GM21447 (cell line): ENCODE results near the gene PPM1F.

Experiments
- ATAC-seq: cut with Tn5 transposase; IDR thresholded peaks from one replicate; pipeline ENCODE4 v1.9.1; 2021; ENCODE audit not compliant: unreplicated experiment

The PPM1F gene, protein sequence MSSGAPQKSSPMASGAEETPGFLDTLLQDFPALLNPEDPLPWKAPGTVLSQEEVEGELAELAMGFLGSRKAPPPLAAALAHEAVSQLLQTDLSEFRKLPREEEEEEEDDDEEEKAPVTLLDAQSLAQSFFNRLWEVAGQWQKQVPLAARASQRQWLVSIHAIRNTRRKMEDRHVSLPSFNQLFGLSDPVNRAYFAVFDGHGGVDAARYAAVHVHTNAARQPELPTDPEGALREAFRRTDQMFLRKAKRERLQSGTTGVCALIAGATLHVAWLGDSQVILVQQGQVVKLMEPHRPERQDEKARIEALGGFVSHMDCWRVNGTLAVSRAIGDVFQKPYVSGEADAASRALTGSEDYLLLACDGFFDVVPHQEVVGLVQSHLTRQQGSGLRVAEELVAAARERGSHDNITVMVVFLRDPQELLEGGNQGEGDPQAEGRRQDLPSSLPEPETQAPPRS

DNA sequence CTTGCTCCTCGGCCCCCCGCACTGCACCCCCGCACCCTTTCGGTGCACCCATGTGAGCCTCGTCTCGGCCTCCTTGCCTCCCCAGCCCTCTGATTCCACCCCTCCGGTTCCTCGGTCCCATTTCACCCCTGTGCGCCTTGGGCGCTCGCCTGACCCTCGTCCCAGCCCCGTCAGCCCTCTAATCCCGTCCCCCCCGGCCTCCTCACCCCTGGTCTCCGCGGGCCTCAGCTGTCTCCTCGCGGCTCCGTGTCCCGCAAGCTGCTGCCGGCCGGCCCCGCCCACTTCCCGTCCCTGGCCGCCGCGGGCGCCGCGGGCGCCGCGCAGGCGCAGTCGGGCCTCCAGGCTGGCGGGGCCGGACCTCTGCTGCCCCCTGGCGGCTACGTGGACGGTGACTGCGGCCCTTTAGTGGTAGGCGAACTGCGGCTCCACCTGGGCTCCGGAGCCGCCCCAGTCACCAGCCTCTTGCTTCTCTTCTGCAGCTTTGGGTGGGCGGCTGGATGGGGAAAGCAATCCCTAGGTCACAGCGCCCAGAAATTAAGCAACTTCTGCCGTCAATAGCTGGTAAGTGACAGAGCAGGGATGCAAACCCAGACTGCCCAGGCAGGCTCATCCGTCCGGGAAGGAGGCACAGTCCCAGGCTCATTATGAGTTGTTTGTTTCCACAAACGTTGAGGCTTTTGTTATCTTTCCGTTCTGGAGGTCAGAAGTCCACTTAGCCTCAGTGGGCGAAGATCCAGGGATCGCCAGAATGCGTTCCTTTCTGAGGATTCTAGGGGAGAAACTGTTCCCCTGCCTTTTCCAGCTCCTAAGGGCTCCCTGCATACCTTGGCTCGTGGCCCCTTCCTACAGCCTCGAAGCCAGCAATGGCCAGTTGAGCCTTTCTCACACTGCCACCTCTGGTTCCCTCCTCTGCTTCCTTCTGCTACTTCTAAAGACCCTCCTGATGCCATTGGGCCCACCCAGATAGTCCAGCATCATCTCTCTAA, at the start of gene PPM1F:
TSS of gene PPM1F (minus strand) at position 263 of the 986 bp plus-strand sequence. CDS start 6,800 bp downstream, outside the sequence.
- no peak for ATAC-seq

DNA sequence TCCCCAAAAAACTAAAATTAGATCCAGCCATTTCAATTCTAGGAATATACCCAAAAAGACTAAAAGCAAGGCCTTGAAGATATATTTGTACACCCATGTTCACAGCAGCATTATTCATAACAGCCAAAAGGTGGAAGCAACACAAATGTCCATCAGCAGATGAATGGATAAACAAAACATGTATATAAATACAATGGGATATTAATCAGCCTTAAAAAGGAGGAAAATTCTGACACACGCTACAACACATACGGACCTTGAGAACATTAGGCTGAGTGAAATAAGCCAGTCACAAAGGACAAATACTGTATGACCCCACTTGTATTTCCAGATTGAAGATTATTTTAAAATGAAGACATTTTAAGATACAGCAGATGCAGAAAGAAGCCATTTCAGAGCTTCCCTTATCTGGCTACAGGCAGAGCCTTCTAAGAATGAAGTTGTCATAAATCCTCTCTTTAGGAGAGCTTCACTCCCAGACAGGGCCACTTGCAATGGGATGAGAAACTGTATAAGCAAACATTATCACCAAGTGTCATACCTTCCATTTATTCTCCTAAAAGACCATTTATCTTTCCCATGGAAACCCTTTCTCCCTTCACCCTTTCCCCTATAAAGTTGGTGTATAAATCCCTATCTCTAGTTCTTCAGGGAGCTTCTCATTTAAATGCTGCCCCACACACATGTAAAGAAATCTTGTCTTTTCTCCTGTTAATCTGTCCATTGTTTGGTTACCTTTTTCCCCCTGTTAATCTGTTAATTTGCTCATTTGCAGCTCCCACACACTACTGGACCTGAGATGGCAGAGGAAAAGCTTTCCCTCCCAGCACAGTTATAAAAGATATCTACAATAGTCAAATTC, 49.2 kb upstream of the PPM1F start:
- ATAC-seq = no peak

DNA sequence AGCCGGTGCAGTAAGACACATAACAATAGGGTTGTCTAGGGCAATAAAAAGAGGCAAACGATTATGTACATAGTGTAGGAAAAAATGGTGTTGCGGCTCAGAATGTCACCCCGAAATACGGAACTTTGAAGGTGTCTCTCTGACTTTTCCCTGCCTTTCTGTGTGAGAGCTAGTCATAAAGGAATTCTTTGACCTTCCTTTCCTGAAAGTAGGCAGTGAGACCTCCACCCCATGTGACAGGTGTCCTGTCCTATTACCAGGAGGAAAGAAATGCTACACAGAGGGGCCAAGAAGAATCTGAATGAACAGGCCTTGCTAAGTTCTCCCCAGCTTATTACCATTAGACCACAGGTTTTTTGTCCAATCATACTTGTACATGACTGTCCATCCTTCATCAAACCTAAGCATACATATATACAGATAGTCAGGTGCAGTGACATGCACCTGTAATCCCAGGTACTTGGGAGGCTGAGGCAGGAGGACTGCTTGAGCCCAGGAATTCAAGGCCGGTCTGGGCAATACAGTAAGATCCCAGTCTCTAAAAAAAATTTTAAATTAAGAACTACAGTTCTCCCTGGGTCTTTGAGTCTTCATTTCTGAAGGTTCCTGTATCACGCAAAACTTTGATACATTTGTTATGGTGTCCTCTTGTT, 46.1 kb upstream of the PPM1F start:
- ATAC-seq = no peak

DNA sequence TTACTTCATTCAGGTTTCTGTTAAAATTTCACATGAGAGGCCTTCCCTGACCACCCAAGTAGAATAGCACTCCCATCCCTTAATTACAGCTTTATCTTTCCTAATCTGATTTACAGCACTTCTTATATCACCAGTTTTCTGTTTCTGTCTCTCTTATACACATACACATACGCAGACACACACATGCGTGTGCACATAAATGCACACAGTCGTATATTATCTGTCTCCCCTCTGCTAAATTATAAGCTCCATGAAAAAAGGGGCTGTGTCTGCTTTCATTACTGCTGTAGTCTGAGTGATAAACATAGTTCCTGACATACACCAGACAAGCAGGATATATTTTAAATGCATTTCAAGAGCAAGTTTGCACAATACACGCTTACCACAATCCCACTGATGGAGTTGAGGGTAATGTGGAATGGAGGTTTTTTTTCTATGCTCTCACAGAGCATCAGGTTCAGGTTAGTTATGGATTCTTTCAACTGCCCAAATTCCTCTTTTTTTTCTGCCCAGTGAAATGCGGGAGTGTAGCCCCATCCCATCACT, 43.6 kb upstream of the PPM1F start:
- ATAC-seq = no peak

DNA sequence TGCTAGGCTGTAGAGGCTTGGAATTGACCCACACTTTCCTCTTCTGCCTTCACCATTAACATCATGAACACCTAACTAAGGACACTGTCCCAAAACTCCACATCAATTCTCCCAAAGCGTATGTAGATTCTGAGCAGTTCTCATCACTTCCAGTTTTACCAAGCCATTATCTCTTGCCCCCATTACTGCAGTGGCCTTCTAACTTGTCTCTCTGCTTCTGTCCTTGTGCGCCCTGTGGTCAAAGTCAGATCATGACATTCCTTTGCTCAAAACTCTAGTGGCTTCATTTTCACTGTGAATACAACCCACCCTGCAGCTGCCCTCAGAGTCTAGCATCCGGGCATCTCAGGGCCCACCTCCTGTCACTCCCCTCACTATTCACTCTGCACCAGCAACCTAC, 43.0 kb upstream of the PPM1F start:
- ATAC-seq = no peak

DNA sequence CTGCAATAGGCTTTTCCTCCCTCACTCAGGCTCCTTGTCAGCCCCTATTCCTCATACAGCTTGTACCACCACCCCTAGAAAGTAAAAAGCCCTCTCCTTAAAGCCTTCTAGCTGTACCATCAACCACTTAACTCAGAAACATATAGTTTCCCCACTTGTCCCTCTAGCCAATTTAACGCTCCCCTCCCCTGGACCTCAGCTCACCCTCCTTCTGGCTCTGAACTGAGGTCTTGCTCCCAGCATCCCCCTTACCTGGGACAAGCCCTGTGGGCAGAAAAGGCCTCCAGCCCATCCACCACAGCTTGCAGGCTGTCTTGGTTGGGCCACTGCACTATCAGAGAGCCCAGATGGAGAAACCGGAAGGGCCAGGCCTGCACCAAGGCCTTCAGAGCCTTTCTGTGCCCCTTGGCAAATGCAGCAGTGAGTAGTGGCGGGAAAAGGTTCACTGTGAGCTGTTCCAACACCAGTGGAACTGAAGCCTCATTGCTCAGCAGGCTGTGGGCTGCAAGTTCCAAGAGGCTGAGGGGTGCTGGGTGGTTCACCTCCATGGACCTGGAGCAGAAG, 42.3 kb upstream of the PPM1F start:
- no peak for ATAC-seq

DNA sequence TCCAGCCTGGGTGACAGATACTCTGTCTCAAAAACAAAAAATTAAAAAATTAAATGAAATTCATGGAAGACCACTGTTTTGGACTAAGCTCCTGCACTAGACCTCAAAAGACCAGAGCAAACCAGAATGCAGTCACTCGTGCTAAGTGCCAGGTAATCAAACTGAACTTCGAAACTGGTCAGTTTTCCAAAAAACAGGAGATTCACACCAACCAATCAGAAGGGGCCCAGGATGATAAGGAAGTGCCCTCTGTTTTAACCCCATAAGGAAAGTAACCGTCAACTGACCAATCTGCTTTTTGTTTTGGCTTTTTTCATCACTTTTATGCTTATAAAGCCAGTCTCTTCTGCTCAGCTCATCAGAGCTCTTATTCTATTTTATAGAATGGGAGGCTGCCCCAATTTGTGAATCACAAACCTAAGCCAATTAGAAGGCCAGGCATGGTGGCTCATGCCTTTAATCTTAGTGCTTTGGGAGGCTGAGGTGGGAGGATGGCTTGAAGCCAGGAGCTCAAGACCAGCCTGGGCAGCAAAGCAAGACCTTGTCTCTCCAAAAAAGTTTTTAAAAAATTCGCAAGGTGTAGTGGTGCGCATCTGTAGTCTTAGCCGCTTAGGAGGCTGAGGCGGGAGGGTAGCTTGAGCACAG, 40.1 kb upstream of the PPM1F start:
- no peak for ATAC-seq

DNA sequence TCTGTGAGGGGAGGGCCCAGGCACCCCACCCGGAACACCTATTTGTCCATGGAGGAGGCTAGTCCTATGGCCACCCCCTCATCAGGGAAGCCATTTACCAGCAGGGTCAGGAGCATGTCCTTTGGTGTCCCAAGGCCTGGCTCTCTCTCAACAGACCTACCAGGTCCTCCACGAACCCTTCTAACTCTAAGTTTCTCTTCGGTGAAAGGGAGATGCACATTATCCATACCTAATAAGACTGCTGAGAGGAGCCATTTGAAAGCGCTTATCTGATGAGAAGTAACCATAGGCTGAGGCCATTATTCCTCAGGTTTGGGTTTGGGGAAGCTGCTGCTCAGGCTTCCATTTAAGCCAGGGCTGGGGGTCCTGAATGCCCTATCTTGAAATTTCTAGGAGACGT, 39.1 kb upstream of the PPM1F start:
- ATAC-seq = no peak

DNA sequence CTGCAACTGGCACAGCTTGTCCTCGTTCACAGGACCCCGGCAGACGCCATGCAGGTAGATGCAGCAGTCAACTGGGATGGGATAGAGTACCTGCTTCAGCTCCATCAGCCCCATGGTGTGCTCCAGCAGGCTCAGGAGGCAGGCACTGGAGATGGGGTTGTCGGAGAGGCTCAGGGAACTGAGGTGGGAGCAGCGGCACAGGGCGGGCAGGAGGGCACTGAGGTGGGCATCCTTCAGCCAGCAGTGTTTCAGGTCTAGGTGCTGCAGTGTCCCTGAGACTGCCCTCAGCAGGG, 38.6 kb upstream of the PPM1F start:
- no peak for ATAC-seq

DNA sequence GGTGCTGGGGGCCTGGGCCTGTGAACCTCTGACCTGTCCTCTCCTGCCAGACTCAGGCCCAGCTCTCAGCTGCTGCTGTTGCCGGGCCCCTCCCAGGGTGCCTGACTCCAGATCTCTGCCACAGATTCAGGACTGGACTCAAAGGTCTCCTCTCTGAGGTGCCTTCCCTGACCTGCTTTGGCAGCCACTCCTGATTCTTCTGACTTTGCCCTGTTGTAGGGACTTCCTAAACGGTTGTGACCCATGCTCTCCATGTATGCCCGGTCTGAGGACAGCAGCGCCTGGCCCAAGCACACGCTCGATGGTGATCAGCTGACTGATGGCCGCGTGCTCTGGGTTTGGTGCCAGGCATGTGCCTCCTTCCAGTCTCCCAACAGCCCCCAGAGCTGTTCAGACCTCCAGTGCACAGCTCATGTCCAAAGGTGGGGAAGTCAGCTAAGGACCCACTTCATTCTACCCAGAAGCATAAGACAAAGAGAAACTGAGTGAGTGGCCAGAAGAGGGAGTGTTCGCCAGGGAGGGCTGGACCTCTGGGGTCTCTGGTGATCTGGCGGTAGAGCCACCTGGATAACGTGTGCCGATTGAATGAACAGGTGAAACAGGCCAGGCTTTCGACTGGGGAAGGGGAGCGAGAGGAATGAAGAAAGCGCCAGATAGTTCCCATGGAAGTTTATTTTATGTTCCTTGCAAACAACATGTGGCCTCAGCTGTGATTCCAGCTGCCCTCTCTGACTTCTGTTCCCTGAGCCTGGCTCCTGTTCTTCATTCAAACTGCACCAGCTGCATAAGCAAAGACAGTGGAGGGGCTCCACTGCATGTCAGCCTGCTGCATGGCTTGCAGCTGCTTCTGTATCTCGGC, 38.0 kb upstream of the PPM1F start:
- ATAC-seq = no peak

DNA sequence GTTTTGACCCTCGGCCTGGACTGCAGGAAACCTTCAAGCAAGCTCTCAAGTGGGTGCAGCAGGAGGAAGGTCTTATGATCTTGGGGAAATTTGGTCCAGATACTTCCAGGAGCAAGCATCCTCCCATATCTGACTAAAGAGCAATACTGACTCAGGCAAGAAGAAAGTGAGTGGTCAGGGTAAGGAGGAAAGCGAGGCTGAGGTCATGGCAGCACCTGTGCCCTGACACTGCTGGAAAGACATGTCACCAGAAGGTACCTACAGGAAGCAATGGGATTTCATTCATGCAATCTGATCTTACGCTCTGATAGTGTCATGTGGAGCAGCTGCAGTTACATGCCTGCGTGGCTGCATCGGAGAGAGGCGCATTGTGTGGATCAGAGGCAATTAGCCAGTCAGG, 36.4 kb upstream of the PPM1F start:
- ATAC-seq = no peak

DNA sequence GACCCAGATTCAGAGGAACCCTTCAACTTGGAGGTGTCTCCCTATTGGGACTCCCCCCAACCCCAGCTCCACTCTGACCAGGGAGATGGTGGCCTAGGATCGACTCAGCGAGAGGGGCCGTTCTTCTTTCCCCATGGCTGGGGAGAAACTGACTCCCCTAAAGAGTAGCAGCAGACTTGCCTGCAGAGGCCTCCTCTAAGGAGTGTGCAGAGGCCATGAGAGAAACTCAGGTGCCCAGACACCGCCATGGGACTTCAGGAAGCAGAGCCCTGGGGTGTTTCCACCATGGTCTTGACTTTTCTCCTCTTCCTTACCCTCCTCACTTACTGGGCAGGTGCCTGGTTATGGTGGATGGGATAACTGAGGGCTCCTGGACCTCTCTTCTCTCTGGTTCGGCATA, 32.6 kb upstream of the PPM1F start:
- no peak for ATAC-seq

DNA sequence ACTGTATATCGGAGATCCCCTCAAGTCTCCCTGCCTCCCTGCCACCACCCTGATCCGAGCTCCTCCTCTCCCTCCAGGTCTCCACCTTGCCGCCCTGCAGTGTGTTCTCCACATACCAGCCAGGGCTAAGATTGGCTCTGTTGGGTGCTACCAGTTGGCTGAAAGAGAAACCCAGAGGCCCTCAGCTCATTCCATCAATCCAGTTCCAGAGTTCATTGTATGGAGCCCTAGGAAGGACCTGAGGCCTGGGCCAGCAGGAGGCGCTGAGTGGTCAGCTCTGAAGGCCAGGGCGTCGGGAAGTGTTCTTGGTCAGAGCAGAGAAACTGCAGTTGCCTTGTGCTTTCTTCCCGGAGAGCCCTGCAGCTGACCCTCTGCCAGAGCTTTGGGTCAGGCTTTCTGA, 32.1 kb upstream of the PPM1F start:
- ATAC-seq = no peak

DNA sequence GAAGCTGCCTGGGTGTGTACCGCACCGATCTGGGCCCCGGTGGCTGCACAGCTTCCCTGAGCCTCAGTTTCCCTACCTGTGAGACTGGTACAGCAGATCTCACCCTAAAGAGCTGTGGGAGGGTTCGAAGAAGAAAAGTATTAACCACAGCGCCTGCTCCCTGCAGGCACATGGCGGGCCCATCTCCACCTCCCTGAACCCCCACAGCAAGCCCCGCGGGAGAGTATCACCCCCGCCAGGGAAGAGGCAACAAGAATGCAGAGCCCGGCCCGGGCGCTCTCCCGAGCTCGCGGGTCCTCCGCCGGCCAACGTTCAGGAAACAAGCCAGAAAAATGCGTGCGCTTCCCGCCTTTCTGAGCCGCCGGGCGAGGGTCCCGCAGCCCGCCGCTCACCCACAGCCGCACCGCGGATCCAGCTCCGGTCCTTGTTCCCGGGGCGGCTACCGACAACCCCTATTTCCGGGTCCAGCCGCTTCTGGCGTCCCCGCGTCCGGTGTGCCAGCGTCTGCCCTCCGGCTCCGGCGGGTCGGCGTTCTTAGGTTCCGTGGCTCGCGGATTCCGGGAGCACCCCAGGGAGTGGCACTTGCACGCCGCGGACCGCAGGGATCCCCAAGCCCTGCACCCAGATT, 29.8 kb upstream of the PPM1F start, which contains the start of gene TOP3B:
TSS of gene TOP3B (minus strand) at position 450 of the 628 bp plus-strand sequence. CDS start 7,078 bp downstream, outside the sequence.
- no peak for ATAC-seq

DNA sequence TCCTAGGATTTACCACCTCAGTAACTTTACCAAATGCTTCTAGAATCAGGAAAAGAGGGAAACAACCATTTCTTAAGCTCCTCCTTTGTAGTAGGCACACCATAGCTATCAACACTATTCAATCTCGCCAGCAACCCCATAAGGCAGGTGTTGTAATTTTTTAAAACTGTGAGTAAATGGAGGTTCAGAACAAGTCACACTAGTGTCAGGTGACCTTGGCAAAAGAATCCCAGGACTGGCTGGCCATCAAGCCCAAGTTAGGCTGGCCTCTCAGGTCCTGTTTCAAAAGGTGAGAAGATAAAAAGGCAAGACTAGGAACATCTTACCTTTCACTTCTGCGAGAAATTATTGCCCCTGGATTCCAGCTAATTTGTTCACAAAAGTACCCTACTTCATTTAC, 29.2 kb upstream of the PPM1F start:
- no peak for ATAC-seq

DNA sequence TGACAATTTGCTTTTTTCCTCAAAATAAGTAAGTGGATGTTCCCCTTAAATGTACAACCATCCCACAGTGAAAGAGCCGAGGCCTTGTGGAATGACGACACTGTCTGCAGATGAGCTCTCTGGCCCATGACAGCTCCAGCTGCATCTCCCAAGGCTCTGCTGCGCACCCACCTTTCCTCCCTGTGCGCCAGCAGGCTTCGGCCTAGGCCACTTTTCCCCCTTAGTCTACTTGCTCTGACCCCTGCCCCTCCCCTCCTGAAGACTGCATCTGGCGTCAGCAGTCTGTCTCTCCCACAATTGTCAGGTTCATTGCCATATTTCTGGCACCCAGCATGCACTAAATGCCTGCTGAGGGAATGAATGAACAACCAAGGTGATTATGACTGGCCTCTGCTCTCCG, 27.9 kb upstream of the PPM1F start:
- no peak for ATAC-seq

DNA sequence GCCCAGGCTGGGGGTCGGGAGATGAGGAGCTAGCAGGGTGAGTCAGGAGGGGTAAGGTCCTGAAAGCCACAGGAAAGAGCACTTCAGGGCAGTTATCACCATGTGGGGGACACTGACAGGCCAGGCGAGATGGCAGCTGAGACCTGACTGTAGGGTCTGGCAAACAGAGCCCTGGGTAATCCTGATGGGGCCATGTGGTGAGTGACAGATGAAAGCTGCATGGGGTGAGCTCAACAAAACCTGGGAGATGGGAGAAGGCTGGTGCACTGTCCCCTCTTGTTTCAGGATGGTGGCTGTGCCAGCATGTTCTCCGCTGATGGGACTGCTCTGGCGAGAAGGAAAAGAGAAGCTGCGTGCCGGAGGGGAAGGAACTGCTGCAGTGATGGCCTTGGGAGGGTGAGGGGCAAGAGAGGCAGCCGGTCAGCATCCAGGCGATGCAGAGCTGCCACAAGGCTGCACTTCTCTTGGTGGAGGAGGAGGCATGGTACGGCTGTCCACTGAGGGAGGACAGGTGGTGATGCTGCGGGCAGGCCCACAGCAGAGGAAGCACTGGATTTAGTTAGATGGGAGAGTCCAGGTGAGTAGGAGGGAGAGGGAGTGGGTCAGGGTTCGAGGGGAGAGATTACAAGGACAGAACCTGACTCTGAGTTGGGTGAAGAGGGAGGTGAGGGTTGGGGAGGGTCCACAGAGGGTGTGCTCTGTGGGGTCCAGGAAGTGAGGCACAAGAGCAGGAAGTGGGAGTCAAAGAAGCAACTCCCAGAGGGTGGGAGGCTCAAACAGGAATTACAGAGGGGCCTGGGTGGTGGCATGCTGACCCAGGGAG, 26.1 kb upstream of the PPM1F start:
- no peak for ATAC-seq
